Measurements from ENCODE around the gene AFDN.

AFDN gene

DNA sequence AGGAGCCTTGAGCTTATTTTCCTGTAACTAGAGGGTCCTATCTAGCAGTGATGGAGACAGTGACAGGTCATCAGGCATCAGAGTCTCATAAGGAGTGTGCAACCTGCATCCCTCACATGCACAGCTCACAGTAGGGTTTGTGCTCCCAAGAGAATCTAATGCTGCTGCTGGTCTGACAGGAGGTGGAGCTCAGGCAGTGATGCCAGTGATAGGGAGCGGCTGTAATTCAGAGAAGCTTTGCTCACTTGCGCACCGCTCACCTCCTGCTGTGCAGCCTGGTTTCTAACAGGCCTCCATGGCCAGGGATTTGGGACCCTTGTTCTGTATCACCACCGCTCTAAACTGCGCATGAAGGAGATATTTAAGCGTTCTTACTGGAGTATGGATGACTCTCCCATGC is 176.1 kb downstream of the AFDN start:
- no peak for DNase-seq (ENCODE audit: low read depth in 2 of 2)
- TF ChIP-seq, protein P1, sequence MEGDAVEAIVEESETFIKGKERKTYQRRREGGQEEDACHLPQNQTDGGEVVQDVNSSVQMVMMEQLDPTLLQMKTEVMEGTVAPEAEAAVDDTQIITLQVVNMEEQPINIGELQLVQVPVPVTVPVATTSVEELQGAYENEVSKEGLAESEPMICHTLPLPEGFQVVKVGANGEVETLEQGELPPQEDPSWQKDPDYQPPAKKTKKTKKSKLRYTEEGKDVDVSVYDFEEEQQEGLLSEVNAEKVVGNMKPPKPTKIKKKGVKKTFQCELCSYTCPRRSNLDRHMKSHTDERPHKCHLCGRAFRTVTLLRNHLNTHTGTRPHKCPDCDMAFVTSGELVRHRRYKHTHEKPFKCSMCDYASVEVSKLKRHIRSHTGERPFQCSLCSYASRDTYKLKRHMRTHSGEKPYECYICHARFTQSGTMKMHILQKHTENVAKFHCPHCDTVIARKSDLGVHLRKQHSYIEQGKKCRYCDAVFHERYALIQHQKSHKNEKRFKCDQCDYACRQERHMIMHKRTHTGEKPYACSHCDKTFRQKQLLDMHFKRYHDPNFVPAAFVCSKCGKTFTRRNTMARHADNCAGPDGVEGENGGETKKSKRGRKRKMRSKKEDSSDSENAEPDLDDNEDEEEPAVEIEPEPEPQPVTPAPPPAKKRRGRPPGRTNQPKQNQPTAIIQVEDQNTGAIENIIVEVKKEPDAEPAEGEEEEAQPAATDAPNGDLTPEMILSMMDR (IDR thresholded peaks at IDR 0.05; ENCODE audit: low read depth, low read length): no peak
- no peak overlapping the region for H3K4me3 ChIP-seq (replicated peaks in 1 of 2; ENCODE audit: low read depth in 2 of 2, low read length in 2 of 2)

DNA sequence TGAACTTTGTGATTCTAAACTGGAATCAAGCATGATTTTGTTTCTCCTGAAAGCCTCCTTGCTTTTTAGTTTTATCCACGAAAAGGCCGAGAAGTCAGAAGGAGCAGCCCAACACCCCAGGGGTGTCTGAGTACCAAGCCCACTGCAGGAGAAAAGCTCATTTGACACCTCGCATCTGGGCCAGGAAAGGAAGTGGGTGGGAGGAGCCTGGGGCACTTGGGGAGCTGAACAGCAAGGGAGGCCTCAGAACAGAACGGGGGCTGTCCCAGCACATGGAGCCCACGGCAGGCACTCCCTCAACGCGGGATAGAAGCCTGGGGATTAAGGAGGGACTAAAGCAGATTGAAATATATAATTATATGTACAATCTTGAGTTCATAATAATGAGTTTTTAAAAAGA is 177.3 kb downstream of the AFDN start:
- no peak overlapping the region for H3K4me3 ChIP-seq (replicated peaks in 1 of 2; ENCODE audit: low read depth in 2 of 2, low read length in 2 of 2)
- TF ChIP-seq, protein P1 (IDR thresholded peaks at IDR 0.05; ENCODE audit: low read depth, low read length): no peak
- no peak for DNase-seq (ENCODE audit: low read depth in 2 of 2)

DNA sequence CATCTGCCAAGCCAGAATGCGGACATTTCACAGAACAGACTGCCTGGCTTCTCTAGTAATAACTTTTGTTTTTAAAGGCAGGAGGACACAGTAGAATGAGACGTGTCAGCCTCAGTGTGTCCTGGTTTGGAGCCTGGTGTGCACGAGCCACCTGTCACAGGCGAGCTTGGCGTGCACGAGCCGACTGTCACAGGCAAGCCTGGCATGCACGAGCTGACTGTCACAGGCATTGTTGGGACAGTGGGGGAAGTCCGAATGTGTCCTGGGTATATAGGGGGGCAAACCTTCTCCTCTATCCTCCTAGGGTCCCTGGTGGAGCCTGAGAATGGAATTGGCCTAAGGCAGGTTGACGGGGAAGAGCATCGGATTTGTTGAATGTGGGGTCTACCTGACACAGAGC is 178.2 kb downstream of the AFDN start:
- no peak for DNase-seq (ENCODE audit: low read depth in 2 of 2)
- TF ChIP-seq, protein P1 (IDR thresholded peaks at IDR 0.05; ENCODE audit: low read depth, low read length): no peak
- no peak overlapping the region for H3K4me3 ChIP-seq (replicated peaks in 1 of 2; ENCODE audit: low read depth in 2 of 2, low read length in 2 of 2)

DNA sequence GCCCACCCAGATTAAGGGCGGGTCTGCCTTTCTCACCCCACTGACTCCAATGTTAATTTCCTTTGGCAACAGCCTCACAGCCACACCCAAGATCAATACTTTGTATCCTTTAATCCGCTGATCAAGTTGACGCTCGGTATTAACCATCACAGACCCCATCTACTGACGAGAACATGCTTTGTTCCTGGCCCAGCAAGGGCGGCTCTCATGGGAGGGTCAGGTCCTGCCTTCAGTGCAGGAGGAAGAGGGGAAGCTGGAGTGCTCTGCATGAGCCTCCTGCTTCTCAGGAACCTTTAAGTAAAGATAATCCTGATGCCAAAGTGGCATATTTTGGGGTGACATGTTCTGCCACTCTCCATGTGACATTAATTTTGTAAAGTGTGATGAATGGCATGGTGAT is 179.1 kb downstream of the AFDN start:
- no peak overlapping the region for H3K4me3 ChIP-seq (replicated peaks in 1 of 2; ENCODE audit: low read depth in 2 of 2, low read length in 2 of 2)
- DNase-seq (ENCODE audit: low read depth in 2 of 2): no peak
- TF ChIP-seq, protein P1 (IDR thresholded peaks at IDR 0.05; ENCODE audit: low read depth, low read length): no peak

DNA sequence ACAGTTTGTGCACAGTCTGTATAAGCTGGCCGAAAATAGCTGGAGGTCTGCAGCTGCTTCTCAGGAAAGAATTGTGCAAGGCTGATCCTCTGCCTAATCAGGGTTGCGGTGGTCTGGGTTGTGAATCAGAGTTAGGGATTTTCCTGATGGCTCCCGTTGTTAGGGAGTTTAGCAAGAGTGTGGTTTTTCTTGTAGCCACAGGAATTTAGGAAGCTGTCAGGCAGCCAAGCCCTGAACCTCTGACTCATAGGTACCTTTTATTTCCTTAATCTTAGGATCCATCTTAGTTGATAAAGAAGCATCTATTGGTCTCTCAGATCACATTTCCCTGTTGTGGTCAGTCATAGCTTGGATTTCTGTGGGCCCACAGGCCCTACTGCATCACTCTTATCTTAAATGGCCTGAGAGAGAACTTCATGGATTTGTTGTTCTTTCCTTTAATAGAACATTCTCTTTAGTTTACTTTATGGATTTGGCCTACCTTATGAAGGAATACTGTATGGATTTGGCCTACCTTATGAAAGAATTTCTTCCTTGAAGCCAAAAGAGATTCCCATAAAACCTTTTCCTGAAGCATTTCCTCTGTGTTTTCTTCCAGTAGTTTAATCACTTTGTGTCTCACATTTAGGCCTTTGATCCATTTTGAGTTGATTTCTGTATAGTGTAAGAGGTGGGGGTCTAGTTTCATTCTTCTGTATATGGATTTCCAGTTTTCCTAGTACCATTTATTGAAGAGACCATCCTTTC is 181.1 kb downstream of the AFDN start:
- TF ChIP-seq, protein P1 (IDR thresholded peaks at IDR 0.05; ENCODE audit: low read depth, low read length): no peak
- peak; percentile 98 to 100 for DNase-seq (ENCODE audit: low read depth in 2 of 2)
- no peak overlapping the region for H3K4me3 ChIP-seq (replicated peaks in 1 of 2; ENCODE audit: low read depth in 2 of 2, low read length in 2 of 2)

DNA sequence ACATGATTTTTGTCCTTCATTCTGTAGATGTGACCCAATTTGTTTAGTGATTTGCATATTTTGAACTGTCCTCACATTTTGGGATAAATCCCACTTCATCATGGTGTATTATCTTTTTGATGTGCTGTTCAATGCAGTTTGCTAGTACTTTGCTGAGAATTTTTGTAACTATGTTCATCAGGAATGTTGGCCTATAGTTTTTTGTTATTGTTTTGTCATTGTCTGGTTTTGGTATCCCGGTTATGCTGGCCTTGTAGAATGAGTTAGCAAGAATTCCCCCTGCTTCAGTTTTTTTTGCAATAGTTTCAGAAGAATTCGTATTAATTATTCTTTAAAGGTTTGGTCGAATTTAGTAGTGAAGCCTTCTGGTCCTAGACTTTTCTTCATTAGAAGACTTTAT is 182.6 kb downstream of the AFDN start:
- TF ChIP-seq, protein P1 (IDR thresholded peaks at IDR 0.05; ENCODE audit: low read depth, low read length): no peak
- H3K4me3 ChIP-seq (replicated peaks in 1 of 2; ENCODE audit: low read depth in 2 of 2, low read length in 2 of 2): no peak overlapping the region
- peak in 1 of 2 donors; percentile 78 for DNase-seq (ENCODE audit: low read depth in 2 of 2)

DNA sequence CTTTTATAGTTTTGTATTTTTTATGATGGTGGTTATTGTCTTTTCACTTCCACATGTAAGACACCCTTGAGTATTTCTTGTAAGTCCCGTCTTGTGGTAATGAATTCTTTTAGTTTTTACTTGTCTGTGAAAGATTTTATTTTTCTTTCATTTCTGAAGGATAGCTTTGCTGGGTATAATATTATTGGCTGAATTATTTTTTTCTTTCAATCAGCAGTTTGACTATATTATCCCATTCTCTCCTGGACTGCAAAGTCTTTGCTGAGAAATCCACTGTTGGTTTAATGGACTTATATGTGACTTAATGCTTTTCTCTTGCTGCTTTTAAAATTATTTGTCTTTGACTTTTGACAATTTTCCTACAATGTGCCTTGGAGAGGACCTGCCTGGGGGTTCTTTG is 184.6 kb downstream of the AFDN start:
- TF ChIP-seq, protein P1 (IDR thresholded peaks at IDR 0.05; ENCODE audit: low read depth, low read length): no peak
- no peak for DNase-seq (ENCODE audit: low read depth in 2 of 2)

More for the DNA sequence above, 184.6 kb downstream of the AFDN start:
- no peak overlapping the region for H3K4me3 ChIP-seq (replicated peaks in 1 of 2; ENCODE audit: low read depth in 2 of 2, low read length in 2 of 2)
